Ascending aorta (tissue), 2 donors: ENCODE measurements around the gene FHOD3. TPM values are rescaled to one million over a fixed set of nuclear protein-coding genes. Genes with fewer than 3 reads are reported as not detected.
A peak's percentile ranks its signal among the peaks of the same experiment; 100 is the strongest.

ENCODE experiments used
- DNase-seq, 2 donors: peaks; one replicate each; pipeline ENCODE4 v3.0.0-alpha.2; 2019; ENCODE audit warnings: low spot score in 2 of 2
- H3K27ac ChIP-seq, 2 donors: fragments of 200-600 bp; sonication (generic); one replicate each; pipeline ENCODE4 v1.5.1; 2016 to 2017; ENCODE audit warnings: mild to moderate bottlenecking in 1 of 2
- H3K27me3 ChIP-seq: fragments of 200-600 bp; sonication (generic); one replicate; pipeline ENCODE4 v1.5.1; 2017
- H3K36me3 ChIP-seq, 2 donors: fragments of 200-600 bp; sonication (generic); one replicate each; pipeline ENCODE4 v1.5.1; 2016
- H3K4me1 ChIP-seq, 2 donors: fragments of 200-600 bp; sonication (generic); one replicate each; pipeline ENCODE4 v1.5.1; 2016 to 2017; ENCODE audit warnings: mild to moderate bottlenecking in 1 of 2
- H3K4me3 ChIP-seq, 2 donors: fragments of 200-600 bp; sonication (generic); one replicate each; pipeline ENCODE4 v1.5.1; 2016 to 2017; ENCODE audit warnings: mild to moderate bottlenecking in 1 of 2
- H3K9me3 ChIP-seq, 2 donors: fragments of 200-600 bp; sonication (generic); one replicate each; pipeline ENCODE4 v1.5.1; 2016
- CTCF ChIP-seq, 3 experiments: fragments of 200-600 bp in 2 of 3; fragments of 450-650 bp in 1 of 3; sonication (generic) in 2 of 3; IDR thresholded peaks; one replicate each; pipeline ENCODE4 v1.5.1; 2016 to 2019; ENCODE audit warnings: antibody characterized with exemption in 3 of 3, mild to moderate bottlenecking in 1 of 3, moderate library complexity in 1 of 3
- intact Hi-C: fragments of 100-400 bp; cut with DNase I; formaldehyde crosslinking; loops from one replicate; pipeline ENCODE4 v1.15.1; 2023
- total RNA-seq: library from RNA; depleted of rRNA; stranded (reverse); fragments of >200 nt; gene quantifications from one replicate; pipeline ENCODE4 v1.1.0, GENCODE V29; 2016

The FHOD3 gene
- total RNA-seq, 1 donor from 2014 or later, result 12.7 TPM

GRCh38 chr18:36709315-36709714 is 411.8 kb downstream of the FHOD3 start:
- intact Hi-C loops, result no loop called here
- peaks cover 0 to 13% of the 10 kb centered on the region in 2 donors for H3K36me3 ChIP-seq
- H3K4me3 ChIP-seq, result no peak overlapping the region
- no peaks in the 10 kb centered on the region for H3K4me1 ChIP-seq
- no peaks in the 10 kb centered on the region for H3K27me3 ChIP-seq
- no peak for DNase-seq
- no peaks in the 10 kb centered on the region for H3K9me3 ChIP-seq
- no peak for TF ChIP-seq CTCF (IDR thresholded peaks at IDR 0.05)
- H3K27ac ChIP-seq, result no peak overlapping the region

GRCh38 chr18:36711014-36711725 is 413.7 kb downstream of the FHOD3 start:
- no peak for DNase-seq
- H3K36me3 ChIP-seq, result peaks cover 0 to 13% of the 10 kb centered on the region in 2 donors
- no peak overlapping the region for H3K27ac ChIP-seq
- no peaks in the 10 kb centered on the region for H3K9me3 ChIP-seq
- H3K4me1 ChIP-seq, result no peaks in the 10 kb centered on the region
- H3K4me3 ChIP-seq, result no peak overlapping the region
- no peak for TF ChIP-seq CTCF (IDR thresholded peaks at IDR 0.05)
- H3K27me3 ChIP-seq, result no peaks in the 10 kb centered on the region
- intact Hi-C loops, result no loop called here

GRCh38 chr18:36711813-36712444 is 414.4 kb downstream of the FHOD3 start:
- no peak overlapping the region for H3K4me3 ChIP-seq
- no peaks in the 10 kb centered on the region for H3K27me3 ChIP-seq
- no peaks in the 10 kb centered on the region for H3K9me3 ChIP-seq
- intact Hi-C loops, result no loop called here
- no peak overlapping the region for H3K27ac ChIP-seq
- DNase-seq, result peak in 1 of 2 donors; percentile 73
- no peak for TF ChIP-seq CTCF (IDR thresholded peaks at IDR 0.05)
- no peaks in the 10 kb centered on the region for H3K4me1 ChIP-seq
- H3K36me3 ChIP-seq, result peaks cover 0 to 13% of the 10 kb centered on the region in 2 donors

GRCh38 chr18:36714476-36714875 is 417.0 kb downstream of the FHOD3 start:
- Histone ChIP-seq H3K27me3 (no peaks in the 10 kb centered on the region), H3K4me3 (no peak overlapping the region), H3K4me1 (no peaks in the 10 kb centered on the region), H3K36me3 (peaks cover 0 to 9% of the 10 kb centered on the region in 2 donors), H3K27ac (no peak overlapping the region), H3K9me3 (no peaks in the 10 kb centered on the region)
- intact Hi-C loops, result no loop called here
- TF ChIP-seq CTCF (IDR thresholded peaks at IDR 0.05), result no peak
- no peak for DNase-seq

GRCh38 chr18:36717422-36718110 is 420.1 kb downstream of the FHOD3 start:
- Histone ChIP-seq H3K36me3 (peaks cover 0 to 6% of the 10 kb centered on the region in 2 donors), H3K4me1 (peaks cover 0 to 5% of the 10 kb centered on the region in 2 donors), H3K9me3 (no peaks in the 10 kb centered on the region), H3K4me3 (no peak overlapping the region), H3K27me3 (no peaks in the 10 kb centered on the region), H3K27ac (no peak overlapping the region)
- no peak for DNase-seq
- no peak for TF ChIP-seq CTCF (IDR thresholded peaks at IDR 0.05)
- intact Hi-C loops, result no loop called here
